CD1c-positive myeloid dendritic cell (primary cell): Measurements from ENCODE around the gene LTBP3.
"Not testable (repeated sequence)": the region's sequence is repeated elsewhere in the genome, so short reads cannot be mapped to it uniquely, and the experiment has no call there.

Source experiments
- DNase-seq: peaks from one replicate; pipeline ENCODE4 v3.0.0-alpha.2; 2016; ENCODE audit errors: extremely low spot score

The LTBP3 gene

GRCh38 chr11:65571940-65572339 is 13.8 kb upstream of the LTBP3 start:
- no peak for DNase-seq

GRCh38 chr11:65571420-65571819 is 13.3 kb upstream of the LTBP3 start:
- DNase-seq, result no peak

GRCh38 chr11:65569973-65570918 is 12.1 kb upstream of the LTBP3 start, which contains the start of gene ZNRD2:
Gene ZNRD2, plus strand, starts transcription at chr11:65570477. Its CDS starts 15 bp downstream, at chr11:65570492.
- DNase-seq, result peak; percentile 99

- no peak for DNase-seq
Observed at GRCh38 chr11:65569164-65569972, 11.2 kb upstream of the LTBP3 start.

- no peak for DNase-seq
Observed at GRCh38 chr11:65565624-65566453, 7.7 kb upstream of the LTBP3 start.

- not testable (repeated sequence) for DNase-seq
Observed at GRCh38 chr11:65564879-65565559, 6.9 kb upstream of the LTBP3 start.

- DNase-seq, result no peak
Observed at GRCh38 chr11:65563601-65564000, 5.4 kb upstream of the LTBP3 start.

GRCh38 chr11:65562788-65563187 is 4.6 kb upstream of the LTBP3 start:
- no peak for DNase-seq

GRCh38 chr11:65562020-65562419 is 3.9 kb upstream of the LTBP3 start:
- no peak for DNase-seq

- DNase-seq, result no peak
Observed at GRCh38 chr11:65560555-65561418, 2.6 kb upstream of the LTBP3 start.

- no peak for DNase-seq
Observed at GRCh38 chr11:65559951-65560537, 1.9 kb upstream of the LTBP3 start.

- no peak for DNase-seq
Observed at GRCh38 chr11:65559535-65559934, 1.4 kb upstream of the LTBP3 start.

GRCh38 chr11:65558930-65559509 is 861 bp upstream of the LTBP3 start:
- no peak for DNase-seq

GRCh38 chr11:65557280-65558001 is 718 bp downstream of the LTBP3 start:
- no peak for DNase-seq

GRCh38 chr11:65556470-65557279 is 1.5 kb downstream of the LTBP3 start:
- no peak for DNase-seq

GRCh38 chr11:65555693-65556231 is 2.4 kb downstream of the LTBP3 start:
- DNase-seq, result peak; percentile 42

GRCh38 chr11:65554842-65555430 is 3.2 kb downstream of the LTBP3 start:
- DNase-seq, result no peak
